ENCODE results near the gene TBX4.

GRCh38 chr17:61494325-61495160, 42.3 kb downstream of the TBX4 start:
- TF ChIP-seq CTCF (IDR thresholded peaks at IDR 0.05) (no peak), POLR2A (IDR thresholded peaks at IDR 0.05) (no peak)
